ENCODE data around the gene POLR3K.

DNA sequence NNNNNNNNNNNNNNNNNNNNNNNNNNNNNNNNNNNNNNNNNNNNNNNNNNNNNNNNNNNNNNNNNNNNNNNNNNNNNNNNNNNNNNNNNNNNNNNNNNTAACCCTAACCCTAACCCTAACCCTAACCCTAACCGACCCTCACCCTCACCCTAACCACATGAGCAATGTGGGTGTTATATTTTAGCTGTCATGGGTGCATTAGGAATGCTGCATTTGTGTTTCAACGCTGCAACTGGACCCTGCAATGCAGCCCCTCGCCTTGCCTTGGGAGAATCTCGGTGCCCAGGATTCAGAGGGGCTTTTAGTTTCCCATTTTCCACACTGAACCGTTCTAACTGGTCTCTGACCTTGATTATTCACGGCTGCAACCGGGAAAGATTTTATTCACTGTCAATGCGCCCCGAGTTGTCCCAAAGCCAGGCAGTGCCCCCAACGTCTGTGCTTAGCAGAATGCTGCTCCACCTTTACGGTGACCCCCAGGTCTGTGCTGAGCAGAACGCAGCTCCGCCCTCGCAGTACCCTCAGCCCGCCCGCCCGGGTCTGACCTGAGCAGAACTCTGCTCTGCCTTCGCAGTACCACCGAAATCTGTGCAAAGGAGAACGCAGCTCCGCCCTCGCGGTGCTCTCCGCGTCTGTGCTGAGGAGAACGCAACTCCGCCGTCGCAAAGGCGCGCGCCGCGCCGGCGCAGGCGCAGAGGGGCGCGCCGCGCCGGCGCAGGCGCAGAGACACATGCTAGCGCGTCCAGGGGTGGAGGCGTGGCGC is 43.3 kb downstream of the POLR3K start:
- TF ChIP-seq POLR2A (IDR thresholded peaks at IDR 0.05; ENCODE audit: extremely low read depth, insufficient read length) (no peak), CTCF (IDR thresholded peaks at IDR 0.05; ENCODE audit: low read depth, low read length) (no peak), MYC (IDR thresholded peaks at IDR 0.05; ENCODE audit: low read depth, low read length) (no peak), MAX (IDR thresholded peaks at IDR 0.05; ENCODE audit: low read depth, low read length) (no peak)

All from NB4 (cell line).